ENCODE results near the gene YIPF6.

The YIPF6 gene

GRCh38 chrX:68455151-68455510, 43.7 kb upstream of the YIPF6 start:
- no peaks in the 10 kb centered on the region for H3K4me1 ChIP-seq (ENCODE audit: insufficient read depth, low read length, severe bottlenecking)
- no peaks in the 10 kb centered on the region for H3K36me3 ChIP-seq (ENCODE audit: insufficient read depth, low read length)
- no peaks in the 10 kb centered on the region for H4K20me1 ChIP-seq (ENCODE audit: insufficient read depth, low read length)
- H2AFZ ChIP-seq (ENCODE audit: low read length) = no peak overlapping the region
- no peak overlapping the region for H3K27ac ChIP-seq (ENCODE audit: low read depth, low read length, poor library complexity, severe bottlenecking)
- H3K9me3 ChIP-seq (ENCODE audit: low read length) = no peaks in the 10 kb centered on the region
- H3K9ac ChIP-seq (ENCODE audit: low read length) = no peak overlapping the region
- no peaks in the 10 kb centered on the region for H3F3A ChIP-seq (ENCODE audit: insufficient read depth, low read length)
- no peak overlapping the region for H3K4me3 ChIP-seq (ENCODE audit: low read depth, low read length, poor library complexity, severe bottlenecking)
- H3K9me2 ChIP-seq (ENCODE audit: low read depth, low read length) = no peaks in the 10 kb centered on the region
- H3K27me3 ChIP-seq (ENCODE audit: insufficient read depth, low read length) = no peaks in the 10 kb centered on the region
- H3K79me2 ChIP-seq (ENCODE audit: insufficient read depth, low read length) = no peaks in the 10 kb centered on the region
- H3K4me2 ChIP-seq (ENCODE audit: low read length) = no peak overlapping the region
- no peak for TF ChIP-seq CTCF (IDR thresholded peaks at IDR 0.05; ENCODE audit: low read length)
- TF ChIP-seq EZH2 (IDR thresholded peaks at IDR 0.05; ENCODE audit: borderline replicate concordance, low read length) = no peak

- H2AFZ ChIP-seq (ENCODE audit: low read length) = no peak overlapping the region
Observed at GRCh38 chrX:68461093-68461492, 37.8 kb upstream of the YIPF6 start.

GRCh38 chrX:68461576-68461975, 37.3 kb upstream of the YIPF6 start:
- Histone ChIP-seq H3F3A (ENCODE audit: insufficient read depth, low read length) (no peaks in the 10 kb centered on the region), H3K9me3 (ENCODE audit: low read length) (no peaks in the 10 kb centered on the region), H3K4me3 (ENCODE audit: low read depth, low read length, poor library complexity, severe bottlenecking) (no peak overlapping the region), H3K36me3 (ENCODE audit: insufficient read depth, low read length) (no peaks in the 10 kb centered on the region), H3K9me2 (ENCODE audit: low read depth, low read length) (no peaks in the 10 kb centered on the region), H2AFZ (ENCODE audit: low read length) (no peak overlapping the region), H3K79me2 (ENCODE audit: insufficient read depth, low read length) (no peaks in the 10 kb centered on the region), H3K4me2 (ENCODE audit: low read length) (no peak overlapping the region), H3K27me3 (ENCODE audit: insufficient read depth, low read length) (no peaks in the 10 kb centered on the region), H3K27ac (ENCODE audit: low read depth, low read length, poor library complexity, severe bottlenecking) (no peak overlapping the region), H3K4me1 (ENCODE audit: insufficient read depth, low read length, severe bottlenecking) (no peaks in the 10 kb centered on the region), H3K9ac (ENCODE audit: low read length) (no peak overlapping the region), H4K20me1 (ENCODE audit: insufficient read depth, low read length) (no peaks in the 10 kb centered on the region)
- no peak for TF ChIP-seq EZH2 (IDR thresholded peaks at IDR 0.05; ENCODE audit: borderline replicate concordance, low read length)
- no peak for TF ChIP-seq CTCF (IDR thresholded peaks at IDR 0.05; ENCODE audit: low read length)

More at GRCh38 chrX:68461093-68461492, 37.8 kb upstream of the YIPF6 start:
- H3K9me3 ChIP-seq (ENCODE audit: low read length) = no peaks in the 10 kb centered on the region
- no peak overlapping the region for H3K27ac ChIP-seq (ENCODE audit: low read depth, low read length, poor library complexity, severe bottlenecking)
- no peak overlapping the region for H3K4me3 ChIP-seq (ENCODE audit: low read depth, low read length, poor library complexity, severe bottlenecking)
- no peaks in the 10 kb centered on the region for H3F3A ChIP-seq (ENCODE audit: insufficient read depth, low read length)
- no peaks in the 10 kb centered on the region for H3K9me2 ChIP-seq (ENCODE audit: low read depth, low read length)
- H3K36me3 ChIP-seq (ENCODE audit: insufficient read depth, low read length) = no peaks in the 10 kb centered on the region
- no peak overlapping the region for H3K4me2 ChIP-seq (ENCODE audit: low read length)
- no peaks in the 10 kb centered on the region for H3K4me1 ChIP-seq (ENCODE audit: insufficient read depth, low read length, severe bottlenecking)
- TF ChIP-seq EZH2 (IDR thresholded peaks at IDR 0.05; ENCODE audit: borderline replicate concordance, low read length) (no peak), CTCF (IDR thresholded peaks at IDR 0.05; ENCODE audit: low read length) (no peak)
- no peak overlapping the region for H3K9ac ChIP-seq (ENCODE audit: low read length)
- no peaks in the 10 kb centered on the region for H3K79me2 ChIP-seq (ENCODE audit: insufficient read depth, low read length)
- no peaks in the 10 kb centered on the region for H4K20me1 ChIP-seq (ENCODE audit: insufficient read depth, low read length)
- no peaks in the 10 kb centered on the region for H3K27me3 ChIP-seq (ENCODE audit: insufficient read depth, low read length)
